NCI-H82 treated with DMSO at 0.1 percent for 48 hours (cell line): ENCODE results near the gene WNT11.
A peak's percentile ranks its signal among the peaks of the same experiment; 100 is the strongest.

Source experiments
- DNase-seq: peaks from one replicate; lab custom pipeline; 2025; ENCODE audit not compliant: unreplicated experiment; lab: John Stamatoyannopoulos, UW

WNT11 gene

DNA sequence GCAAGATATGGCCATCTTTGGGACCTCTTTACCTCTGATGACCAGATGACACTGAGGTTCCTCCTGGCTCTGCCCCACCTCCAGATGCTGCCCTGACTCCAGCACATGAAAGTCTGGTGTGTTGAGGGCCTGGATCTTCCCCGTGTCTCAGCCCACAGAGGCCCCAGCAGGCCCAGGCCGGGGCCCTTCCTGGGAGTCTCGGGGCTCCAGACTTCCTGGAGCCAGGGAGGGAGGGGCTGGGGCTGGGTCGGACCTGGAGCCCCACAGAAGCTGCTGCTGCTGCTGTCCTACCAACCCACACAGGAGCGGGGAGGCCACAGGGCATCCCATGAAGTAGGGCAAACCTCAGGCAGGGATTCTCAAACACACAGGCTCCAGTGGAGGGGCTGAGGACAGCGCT is 32.2 kb upstream of the WNT11 start:
- no peak for DNase-seq

DNA sequence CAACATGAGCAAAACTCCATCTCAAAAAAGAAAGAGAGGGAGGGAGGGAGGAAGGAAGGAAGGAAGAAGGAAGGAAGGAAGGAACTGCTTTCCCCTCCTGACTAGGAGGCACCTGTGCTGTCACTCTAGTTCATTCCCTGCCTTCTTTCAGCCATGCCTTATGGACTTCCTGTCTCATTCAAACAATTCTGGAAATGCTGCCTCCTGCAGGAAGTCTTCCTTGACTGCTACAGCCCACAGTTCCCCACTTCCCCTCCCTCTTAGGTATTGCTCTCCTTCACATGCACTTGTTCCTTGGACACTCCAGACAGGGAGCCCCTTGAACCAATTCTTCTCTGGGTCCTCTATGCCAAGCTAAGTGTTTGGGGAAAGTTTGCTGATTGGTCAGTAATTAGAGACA is 31.6 kb upstream of the WNT11 start:
- DNase-seq, result peak; percentile 2

DNA sequence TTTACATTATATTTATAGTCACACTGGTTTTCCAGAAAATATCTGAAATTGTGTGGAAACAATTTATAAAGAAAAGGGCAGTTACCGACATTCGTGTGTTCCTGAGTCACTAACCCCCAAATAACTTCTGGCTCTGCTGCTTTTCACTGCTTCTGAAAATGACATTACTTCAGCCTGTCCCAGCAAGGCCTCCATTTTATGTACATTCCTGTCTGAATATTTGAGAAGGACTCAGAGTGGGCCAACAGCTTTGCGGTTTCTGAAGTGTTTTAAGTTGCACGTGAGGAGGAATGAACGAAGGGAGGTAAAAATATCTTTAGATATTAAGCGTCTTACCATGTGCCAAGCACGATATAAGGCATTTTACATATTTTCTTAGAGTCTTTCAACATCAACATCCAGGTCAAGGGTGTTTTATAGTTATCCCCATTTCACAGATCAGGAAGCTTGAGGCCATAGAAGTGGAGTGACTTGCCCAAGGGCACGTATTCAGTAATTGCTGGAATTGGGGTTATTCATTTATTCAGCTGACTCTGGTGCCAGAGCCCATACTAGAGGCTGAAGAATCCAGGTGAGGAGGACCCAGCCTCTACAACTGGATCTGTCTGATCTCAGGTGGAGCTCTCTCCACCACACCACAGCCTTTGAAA is 30.8 kb upstream of the WNT11 start:
- DNase-seq, result no peak

DNA sequence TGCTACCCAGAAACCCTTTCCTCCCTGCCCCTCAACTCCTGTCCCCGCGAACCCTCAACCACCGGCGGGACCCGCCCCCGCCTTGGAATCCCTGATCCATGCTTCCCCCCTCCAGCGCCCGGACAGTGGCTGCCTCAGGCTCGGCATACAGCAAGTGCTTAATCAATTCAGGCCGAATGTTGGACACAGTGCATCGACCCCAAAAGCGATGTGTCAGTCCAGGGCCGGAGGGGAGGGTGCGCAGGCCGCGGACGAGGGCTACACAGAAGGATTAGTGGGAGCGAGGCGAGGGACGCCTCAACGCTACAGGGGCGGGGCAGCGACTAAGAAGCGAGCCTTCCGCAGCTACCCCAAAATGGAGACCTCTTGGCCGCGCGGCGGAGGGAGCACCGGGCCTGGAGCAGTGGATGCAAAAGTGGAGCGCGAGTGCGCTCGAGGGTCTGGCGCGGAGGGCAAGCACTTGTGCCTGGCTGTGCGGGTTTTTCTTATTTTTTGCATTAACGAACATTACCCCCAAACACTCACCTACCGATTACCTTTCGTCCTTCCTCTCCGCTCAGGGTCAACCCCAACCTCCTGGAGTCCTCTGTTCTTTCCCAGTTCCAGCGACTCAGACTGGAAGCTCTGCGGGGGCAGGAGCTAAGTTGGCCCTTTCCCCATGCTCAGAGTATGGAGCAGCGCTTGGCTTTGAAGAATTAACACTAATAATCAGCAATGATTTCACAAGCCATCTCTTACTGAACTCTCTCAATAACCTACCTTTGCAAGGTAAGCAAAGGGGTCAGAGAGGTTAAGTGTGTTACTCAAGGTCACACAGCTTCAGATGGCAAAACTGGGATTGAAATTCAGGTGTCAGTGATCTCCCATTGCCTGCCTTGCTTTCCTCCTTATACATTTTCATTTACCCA is 30.0 kb upstream of the WNT11 start:
- peak; percentile 36 for DNase-seq

DNA sequence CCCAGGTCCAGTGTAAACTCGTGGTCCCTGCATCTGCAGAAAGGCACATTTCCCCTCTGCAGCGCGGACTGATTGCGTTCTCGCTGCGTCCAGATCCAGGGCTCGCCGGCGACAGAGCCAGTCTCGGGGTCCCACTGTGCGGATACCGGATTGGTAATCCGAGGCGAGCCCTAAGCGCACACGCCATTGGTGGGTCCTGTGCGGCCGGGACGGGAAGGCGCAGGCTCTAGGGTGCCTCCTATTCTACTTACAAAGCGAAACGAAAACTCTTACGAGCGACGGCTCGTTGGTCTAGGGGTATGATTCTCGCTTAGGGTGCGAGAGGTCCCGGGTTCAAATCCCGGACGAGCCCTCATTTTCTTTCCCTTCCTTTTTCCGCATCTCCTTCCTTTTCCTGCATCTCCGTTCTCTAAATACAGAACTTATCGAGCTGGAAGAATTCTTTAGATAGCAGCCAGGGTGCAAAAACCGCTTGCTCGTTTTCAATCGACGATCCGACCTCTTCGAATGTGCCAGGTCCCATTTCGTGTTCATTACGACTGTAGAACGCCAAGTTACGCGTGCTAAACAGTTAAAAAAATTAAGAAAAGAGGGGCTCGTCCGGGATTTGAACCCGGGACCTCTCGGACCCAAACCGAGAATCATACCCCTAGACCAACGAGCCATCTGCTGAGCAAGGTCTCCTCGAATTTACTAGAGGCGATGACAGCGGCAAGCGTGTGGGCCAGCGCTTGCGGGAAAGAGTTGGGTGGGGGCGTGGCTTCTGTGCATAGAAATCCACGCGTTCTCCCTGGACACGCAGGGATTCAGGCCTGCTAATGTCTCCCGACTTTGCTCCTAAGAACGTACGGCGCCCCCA is 29.2 kb upstream of the WNT11 start:
- peak; percentile 76 for DNase-seq

DNA sequence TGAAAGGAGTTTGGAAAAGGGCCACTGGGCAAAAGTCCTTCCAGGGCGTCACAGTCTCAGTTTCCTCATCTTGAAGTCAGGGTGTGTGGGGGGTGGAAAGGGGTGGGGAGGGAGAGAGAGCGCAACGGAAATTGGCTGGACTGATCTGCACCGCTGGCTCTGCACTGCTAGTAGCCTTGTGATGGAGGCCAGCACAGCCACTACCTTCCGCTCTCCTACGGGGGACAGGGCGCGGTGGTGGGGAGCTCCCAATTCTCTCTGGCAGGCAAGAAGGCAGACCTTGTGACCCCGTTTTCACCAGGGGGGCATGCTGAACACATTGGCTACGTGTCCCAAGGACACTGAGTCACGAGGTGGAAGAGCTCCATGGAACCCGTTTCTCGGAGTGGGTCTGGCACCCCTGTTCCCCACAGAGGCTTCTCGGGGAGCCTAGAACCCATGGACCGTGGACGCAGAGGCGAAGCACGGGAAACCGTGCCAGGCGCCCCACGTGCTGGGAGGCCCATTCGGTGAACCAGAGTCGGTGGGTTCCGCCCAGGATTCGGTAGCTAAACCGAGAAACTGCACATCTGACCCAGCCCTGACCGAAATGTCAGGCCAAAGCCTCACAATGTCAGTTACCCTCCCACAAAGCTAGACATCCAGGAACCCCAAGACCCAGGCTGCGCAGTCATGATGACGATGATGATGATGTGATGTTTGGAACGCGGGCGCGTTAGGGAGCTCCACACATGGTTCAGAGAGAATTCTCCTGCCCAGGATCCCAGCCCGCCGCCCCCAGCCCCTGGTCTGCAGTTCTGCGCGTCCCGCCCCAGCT is 28.3 kb upstream of the WNT11 start:
- DNase-seq, result no peak

DNA sequence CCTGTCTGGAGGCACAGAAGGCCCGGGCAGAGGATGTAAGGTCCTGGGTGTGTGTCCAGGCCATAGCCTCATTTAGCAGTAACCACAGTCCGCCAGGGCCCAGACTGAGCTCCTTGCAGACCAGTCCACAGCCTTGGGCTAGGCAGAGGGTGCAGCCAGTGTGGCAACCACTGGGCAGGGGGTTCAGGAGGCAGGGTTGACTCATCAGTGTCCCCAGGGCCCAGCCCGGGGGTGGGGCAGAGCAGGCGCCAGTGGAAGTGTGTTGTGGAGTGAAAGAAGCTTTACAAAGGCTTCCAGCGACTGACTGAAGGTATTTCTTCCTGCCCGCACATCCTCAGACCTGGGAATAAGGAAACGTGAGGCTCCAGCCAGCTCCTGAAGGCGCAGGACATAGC is 27.7 kb upstream of the WNT11 start:
- no peak for DNase-seq

DNA sequence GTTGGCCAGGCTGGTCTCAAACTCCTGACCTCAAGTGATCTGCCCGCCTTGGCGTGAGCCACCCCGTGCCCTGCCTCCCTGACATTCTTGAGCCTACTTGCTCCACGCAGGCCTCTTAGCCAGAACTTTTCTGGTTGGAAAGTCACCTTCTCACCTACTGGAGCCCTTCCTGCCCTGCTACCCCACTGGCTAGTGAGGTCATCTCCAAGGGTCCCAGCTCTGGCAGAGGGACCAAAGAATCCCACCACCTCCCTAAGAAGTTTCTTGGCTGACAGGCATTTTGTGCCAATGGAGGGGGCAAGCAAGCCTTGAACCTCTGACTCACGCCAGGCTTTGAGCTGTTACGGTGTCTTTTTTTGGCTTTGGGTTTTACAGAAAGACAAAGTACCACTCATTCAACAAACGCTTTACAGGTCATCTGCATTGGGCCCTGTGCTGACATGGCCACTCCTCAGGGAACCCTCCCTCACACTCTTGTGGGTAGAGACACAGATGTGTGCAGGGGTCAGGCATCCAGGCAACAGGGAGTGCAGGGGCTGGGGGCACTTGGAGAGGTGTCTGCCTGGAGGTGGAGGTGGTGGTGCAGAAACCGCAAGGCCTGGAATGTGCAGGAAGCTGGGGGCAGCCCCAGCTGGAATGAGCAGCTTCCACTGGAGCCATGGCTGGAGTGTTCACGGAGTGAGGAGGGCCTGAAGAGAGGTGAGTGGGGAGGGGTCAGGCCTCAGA is 27.1 kb upstream of the WNT11 start:
- no peak for DNase-seq

DNA sequence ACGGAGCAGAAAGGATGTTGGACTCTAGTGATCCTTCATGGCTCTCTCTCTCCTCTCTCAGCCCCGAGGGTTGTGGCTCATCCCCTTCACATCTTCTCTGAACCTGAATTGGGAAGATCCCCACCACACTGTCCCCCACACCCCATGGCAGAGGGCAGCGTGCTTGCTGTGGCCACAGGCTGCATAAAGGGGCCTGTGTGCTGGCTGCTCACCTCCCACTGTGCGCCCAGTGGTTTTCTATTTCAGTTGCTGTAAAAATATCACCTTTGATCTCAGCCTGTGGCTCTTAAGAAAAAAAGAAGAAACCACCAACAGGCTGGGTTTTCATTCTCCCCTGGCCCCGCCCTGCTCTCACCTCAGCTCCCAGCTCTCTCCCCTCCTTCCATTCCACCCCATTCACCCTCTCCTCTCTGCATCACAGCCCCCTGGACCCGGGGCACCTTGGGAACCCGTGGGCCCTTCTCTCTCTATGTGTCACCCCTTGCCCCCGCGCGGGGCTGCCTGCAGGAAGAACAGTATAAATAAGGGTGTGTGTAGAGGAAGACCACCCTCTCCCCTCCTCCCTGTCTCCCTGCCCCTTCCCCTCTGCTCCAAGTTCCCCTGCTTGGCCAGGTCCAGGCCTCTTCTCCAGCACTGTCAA is 25.8 kb upstream of the WNT11 start:
- no peak for DNase-seq

DNA sequence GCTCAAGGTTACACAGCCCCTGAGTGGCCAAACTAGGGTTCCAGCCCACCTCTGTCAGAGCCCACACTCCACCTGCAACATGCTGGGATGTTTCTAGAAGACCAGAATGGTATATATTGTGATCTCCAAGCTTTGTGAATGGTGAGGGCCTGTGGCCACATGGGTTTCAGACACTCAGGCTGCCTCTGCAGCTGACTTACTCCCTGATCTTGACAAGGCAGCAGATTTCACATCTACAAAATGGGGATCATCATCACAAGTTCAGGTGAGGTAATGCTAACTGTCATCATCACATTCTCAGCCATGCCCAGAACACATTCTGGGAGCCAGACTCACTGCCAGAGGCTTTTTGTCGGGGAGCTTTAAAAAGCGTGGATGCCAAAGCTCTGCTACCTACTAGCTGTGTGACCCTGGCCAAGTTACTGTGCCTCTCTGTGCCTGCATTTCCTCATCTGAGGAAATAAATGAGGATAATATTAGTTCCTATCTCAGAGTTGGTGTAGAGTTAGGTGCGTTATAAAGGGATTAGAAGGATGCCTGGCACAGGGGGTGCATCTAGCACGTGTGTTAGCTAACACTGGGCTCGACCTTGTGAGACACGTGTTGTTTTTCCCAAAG is 24.9 kb upstream of the WNT11 start:
- no peak for DNase-seq

DNA sequence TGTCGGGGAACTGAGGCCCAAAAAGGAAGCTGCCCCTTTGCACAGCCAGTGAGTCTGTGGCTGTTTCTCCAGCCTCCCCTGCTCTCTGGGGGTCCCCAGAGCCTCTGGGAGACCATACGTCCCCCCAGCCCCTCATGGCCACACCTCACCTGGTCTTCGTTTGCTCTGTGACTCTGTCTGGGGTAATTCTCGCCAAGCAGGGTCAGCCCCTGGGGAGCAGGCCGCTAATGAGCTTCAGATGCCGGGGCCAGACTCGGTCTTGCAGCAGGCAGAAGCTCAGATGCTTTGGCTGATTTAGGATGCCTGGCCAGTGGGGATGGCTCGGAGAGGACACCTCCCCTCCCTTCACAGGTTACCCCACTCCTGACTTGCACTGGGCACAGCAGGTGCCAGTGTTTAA is 24.1 kb upstream of the WNT11 start:
- DNase-seq, result no peak

DNA sequence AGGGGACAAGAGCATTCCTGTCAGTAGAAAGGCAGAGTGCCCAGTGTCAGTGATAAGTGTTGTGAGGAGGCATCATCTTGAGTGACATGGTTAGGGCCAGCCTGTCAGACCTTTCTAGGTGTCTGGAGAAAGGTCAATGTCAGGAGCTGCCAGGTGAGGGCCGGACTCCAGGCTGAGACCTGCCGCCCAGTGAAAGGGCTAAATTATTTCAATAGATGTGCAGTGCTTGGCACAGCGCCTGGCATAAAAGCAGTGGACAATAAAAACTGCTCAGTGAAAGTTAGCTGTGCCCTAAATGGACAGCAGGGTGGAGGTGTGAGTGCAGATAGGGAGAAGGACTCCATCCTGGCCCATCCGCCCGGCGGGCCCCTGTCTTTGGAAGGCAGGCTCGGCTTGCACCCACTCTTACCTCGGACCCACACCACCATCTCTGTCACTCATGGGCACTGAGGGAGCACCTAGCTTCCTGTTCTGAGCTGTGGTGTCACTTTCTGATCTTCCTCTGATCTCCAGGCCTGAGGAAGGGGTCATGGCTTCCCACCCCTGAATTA is 23.5 kb upstream of the WNT11 start:
- DNase-seq, result no peak

DNA sequence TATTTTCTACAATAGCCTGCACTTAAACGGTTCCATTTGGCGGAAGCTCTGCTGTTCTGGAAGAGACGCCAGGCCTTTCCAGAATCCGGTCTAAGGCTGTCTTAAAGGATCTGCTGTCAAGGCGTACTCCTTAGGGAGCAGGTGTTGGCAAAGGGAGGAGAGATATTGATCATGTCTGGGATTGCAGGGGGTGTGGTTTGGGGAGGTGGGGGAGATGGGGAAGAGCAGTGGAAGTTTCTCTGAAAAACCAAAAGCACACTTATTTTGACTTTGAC is 22.5 kb upstream of the WNT11 start:
- DNase-seq, result no peak

DNA sequence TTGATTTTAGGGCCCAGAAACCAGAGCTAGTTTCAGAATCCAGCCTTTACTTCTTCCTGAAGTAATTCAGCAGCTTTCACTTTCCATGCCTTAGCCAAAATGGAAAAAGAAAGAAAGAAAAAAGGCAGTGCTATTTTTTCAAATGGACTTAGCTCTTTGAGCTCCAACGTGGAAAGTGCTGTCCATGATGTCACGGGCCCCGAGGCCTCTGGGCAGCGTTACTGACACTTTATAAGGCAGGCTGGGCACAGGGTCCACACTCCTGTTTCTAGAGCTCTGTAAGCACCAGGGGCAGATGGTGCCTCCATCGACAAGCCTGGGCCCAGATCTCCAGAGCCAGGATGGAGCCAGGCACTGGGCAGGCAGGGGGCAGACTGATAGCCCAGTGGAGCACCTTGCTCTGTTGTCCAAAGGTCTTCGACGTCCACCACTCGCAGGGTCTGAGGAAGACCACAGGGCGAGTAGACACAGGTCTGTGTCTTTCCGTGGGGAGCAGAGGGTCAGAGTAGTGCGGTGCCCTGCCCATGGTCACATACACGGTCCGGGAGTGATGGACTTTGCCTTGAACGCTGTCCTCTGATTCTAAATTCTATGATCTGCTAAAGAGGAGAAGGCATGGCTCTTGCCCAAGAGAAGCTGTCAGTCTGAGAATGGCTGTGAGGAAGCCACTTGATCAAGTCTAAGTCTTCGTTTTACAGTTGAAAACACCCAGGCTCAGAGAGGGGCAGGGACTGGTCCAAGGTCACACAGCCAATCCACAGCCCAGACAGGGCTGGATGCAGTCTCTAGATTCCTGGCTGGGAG is 22.0 kb upstream of the WNT11 start:
- no peak for DNase-seq

DNA sequence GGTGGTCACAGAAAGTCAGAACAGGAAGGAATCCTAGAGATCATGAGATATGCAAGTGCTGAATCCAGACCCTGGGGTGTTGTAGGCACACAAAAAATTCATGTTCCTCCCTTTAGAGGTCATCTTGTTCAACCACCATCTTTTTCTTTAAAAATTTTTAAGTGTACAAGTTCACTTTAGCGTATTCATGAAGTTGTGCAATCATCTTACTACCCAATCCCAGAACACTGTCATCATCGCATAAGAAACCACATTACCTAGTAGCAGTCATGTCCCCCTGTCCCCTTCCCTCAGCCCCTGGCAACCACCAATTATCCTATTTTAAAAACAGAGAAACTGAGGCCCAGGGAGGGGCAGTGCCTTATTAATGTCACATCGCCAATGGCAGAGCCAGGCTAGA is 20.3 kb upstream of the WNT11 start:
- no peak for DNase-seq

DNA sequence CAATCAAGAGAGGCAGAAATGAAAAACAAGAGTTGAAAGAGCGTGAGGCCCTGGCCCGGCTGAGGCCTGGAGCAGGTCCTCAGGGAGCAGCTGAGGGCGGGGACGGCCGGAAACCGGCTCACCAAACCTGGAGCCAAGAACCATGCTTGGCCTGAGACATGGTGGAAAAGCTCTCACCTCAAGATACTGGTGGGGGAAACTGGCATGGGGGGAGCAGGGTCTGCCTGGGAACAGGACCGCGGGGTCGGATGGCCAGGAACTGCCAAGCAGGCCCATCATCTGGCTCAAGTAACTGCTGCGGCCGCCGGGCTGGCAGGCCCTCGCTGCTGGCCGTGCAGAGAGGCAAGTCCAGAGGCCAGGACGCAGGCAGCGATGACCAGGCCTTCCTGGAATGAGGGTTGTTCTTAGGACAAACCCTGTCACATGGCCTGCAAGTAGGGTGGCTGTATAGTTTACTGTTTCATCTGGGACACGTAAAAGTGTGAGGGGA is 18.9 kb upstream of the WNT11 start:
- no peak for DNase-seq

DNA sequence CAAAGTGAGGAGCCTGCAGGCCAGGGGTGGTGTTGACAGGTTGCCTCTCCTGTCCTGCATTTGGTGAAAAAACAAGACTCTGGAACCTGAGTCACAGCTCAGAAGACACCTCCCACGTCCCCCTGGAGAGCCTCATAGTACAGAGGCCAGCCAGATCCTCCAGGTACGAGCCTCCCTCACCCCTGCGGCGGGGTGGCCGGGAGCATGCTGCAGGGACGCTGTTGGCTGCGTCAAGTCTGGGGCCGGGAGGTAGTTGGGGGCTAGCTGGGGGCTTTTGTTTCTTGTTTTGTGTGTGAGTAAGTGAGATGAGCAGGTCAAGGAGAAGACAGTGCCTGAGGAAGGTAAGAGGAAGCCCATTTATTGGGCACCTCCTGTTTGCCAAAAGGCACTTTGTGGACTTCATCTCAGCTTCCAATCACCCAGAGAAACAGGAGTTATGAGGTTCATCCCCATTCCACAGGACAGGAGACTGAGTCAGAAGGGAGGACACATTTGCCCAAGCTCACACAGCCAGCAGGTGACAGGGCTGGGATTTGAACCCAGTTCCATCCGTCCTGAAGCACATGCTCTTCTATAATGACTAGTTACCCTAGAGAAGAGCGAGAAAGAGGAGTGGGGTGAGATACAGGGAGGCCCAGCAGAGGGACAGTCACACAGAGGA is 18.3 kb upstream of the WNT11 start:
- DNase-seq, result no peak

DNA sequence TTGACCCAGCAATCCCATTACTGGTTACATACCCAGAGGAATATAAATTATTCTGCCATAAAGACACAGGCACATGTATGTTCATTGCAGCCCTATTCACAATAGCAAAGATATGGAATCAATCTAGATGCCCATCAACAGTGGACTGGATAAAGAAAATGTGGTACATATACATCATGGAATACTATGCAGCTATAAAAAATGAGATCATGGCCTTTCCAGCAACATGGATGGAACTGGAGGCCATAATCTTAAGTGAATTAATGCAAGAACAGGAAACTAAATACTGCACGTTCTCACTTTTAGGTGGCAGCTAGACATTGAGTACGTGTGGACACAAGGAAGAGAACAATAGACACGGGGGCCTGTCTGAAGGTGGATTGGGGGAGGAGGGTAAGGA is 15.1 kb upstream of the WNT11 start:
- no peak for DNase-seq
